Neural cell (in vitro differentiated cells): ENCODE data around the gene TP53I11.

Experiments used
- EP300 ChIP-seq: fragments of 450-650 bp; conservative IDR thresholded peaks from 2 replicates; pipeline ENCODE4 v1.6.1; 2014; ENCODE audit warnings: antibody characterized with exemption, mild to moderate bottlenecking, moderate library complexity; ENCODE audit not compliant: poor library complexity, severe bottlenecking
- MXI1 ChIP-seq: fragments of 450-650 bp; conservative IDR thresholded peaks from 2 replicates; pipeline ENCODE4 v1.6.1; 2014; ENCODE audit warnings: antibody characterized with exemption, mild to moderate bottlenecking; ENCODE audit not compliant: poor library complexity, severe bottlenecking
- POLR2AphosphoS5 ChIP-seq: IDR thresholded peaks from 2 replicates; pipeline ENCODE4 v1.6.1; 2012
- RAD21 ChIP-seq: fragments of 450-650 bp; conservative IDR thresholded peaks from 2 replicates; pipeline ENCODE4 v1.6.1; 2014; ENCODE audit warnings: antibody characterized with exemption, mild to moderate bottlenecking, moderate library complexity
- SMC3 ChIP-seq: fragments of 450-650 bp; conservative IDR thresholded peaks from 2 replicates; pipeline ENCODE4 v1.6.1; 2014; ENCODE audit warnings: antibody characterized with exemption, mild to moderate bottlenecking, moderate library complexity; ENCODE audit not compliant: poor library complexity
- TF ChIP-seq, protein P1 (sequence below): fragments of 450-650 bp; IDR thresholded peaks from 2 replicates; pipeline ENCODE4 v1.5.1; 2014; ENCODE audit warnings: antibody characterized with exemption, mild to moderate bottlenecking, moderate library complexity; ENCODE audit not compliant: poor library complexity, severe bottlenecking

GRCh38 chr11:44927174-44927661 lies 23.5 kb downstream of the TP53I11 start:
- TF ChIP-seq, protein P1, sequence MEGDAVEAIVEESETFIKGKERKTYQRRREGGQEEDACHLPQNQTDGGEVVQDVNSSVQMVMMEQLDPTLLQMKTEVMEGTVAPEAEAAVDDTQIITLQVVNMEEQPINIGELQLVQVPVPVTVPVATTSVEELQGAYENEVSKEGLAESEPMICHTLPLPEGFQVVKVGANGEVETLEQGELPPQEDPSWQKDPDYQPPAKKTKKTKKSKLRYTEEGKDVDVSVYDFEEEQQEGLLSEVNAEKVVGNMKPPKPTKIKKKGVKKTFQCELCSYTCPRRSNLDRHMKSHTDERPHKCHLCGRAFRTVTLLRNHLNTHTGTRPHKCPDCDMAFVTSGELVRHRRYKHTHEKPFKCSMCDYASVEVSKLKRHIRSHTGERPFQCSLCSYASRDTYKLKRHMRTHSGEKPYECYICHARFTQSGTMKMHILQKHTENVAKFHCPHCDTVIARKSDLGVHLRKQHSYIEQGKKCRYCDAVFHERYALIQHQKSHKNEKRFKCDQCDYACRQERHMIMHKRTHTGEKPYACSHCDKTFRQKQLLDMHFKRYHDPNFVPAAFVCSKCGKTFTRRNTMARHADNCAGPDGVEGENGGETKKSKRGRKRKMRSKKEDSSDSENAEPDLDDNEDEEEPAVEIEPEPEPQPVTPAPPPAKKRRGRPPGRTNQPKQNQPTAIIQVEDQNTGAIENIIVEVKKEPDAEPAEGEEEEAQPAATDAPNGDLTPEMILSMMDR, result peak; percentile 83
- TF ChIP-seq RAD21 (peak; percentile 77), MXI1 (no peak), POLR2AphosphoS5 (no peak), SMC3 (peak; percentile 83), EP300 (no peak)
